ENCODE data around the gene PRSS50. TPM values are rescaled to one million over a fixed set of nuclear protein-coding genes. Genes with fewer than 3 reads are reported as not detected.

The PRSS50 gene
- total and polyA plus RNA-seq, 2 donors (not counting 3 experiments of a cell fraction or from before 2014, with no cell fraction given), result not detected

- H3K4me3 ChIP-seq (replicated peaks in 1 of 3; ENCODE audit: insufficient read depth in 1 of 3, low read depth in 1 of 3, low read length in 3 of 3), result no peak overlapping the region
- no peak overlapping the region for H2AFZ ChIP-seq (ENCODE audit: low read depth, low read length)
- intact Hi-C loops (cut with micrococcal nuclease) (no loop called here), dilution Hi-C loops (cut with MboI; ENCODE audit: extremely low pct_ligation_motif_present, low sequenced_read_pairs) (no loop called here)
- ChIA-PET CTCF (no interaction called here), POLR2A (no interaction called here)
- H3K36me3 ChIP-seq (ENCODE audit: control insufficient read depth in 2 of 2, extremely low read depth in 1 of 2, insufficient read depth in 2 of 2, low read length in 2 of 2), result no peaks in the 10 kb centered on the region
- DNase-seq (ENCODE audit: low read depth, low spot score) (no peak), FAIRE-seq (no peak)
- no peaks in the 10 kb centered on the region for H3K4me1 ChIP-seq (ENCODE audit: control insufficient read depth, extremely low read depth, insufficient read depth, low read length)
- H3K27me3 ChIP-seq (ENCODE audit: control insufficient read depth in 2 of 2, insufficient read depth in 2 of 2, low read length in 2 of 2), result no peaks in the 10 kb centered on the region
- no peaks in the 10 kb centered on the region for H3K9me3 ChIP-seq (replicated peaks; ENCODE audit: control insufficient read depth, insufficient read depth, low read length)
- no peaks in the 10 kb centered on the region for H3K9me1 ChIP-seq (replicated peaks; ENCODE audit: control insufficient read depth, extremely low read depth, insufficient read depth, low read length)
- no peak overlapping the region for H3K9ac ChIP-seq (replicated peaks; ENCODE audit: extremely low read depth, insufficient read depth, low read length)
- H4K20me1 ChIP-seq (replicated peaks; ENCODE audit: control insufficient read depth, extremely low read depth, insufficient read depth, low read length), result no peaks in the 10 kb centered on the region
- no TSS peak for BruUV-seq (replicated peaks)
- no peaks in the 10 kb centered on the region for H3K79me2 ChIP-seq (ENCODE audit: control insufficient read depth, insufficient read depth, low read length)
- TF ChIP-seq GATA2 (IDR thresholded peaks at IDR 0.05; ENCODE audit: insufficient read depth, insufficient read length, low read depth, low read length) (no peak), MAX (IDR thresholded peaks at IDR 0.05; ENCODE audit: insufficient read depth, insufficient read length) (no peak), FOS (IDR thresholded peaks at IDR 0.05; ENCODE audit: borderline replicate concordance, insufficient read depth, low read length) (no peak), POLR2A (IDR thresholded peaks at IDR 0.05; ENCODE audit: low read depth, low read length) (no peak), EZH2 (IDR thresholded peaks at IDR 0.05; ENCODE audit: borderline replicate concordance, low read depth, low read length, severe bottlenecking) (no peak), JUN (IDR thresholded peaks at IDR 0.05; ENCODE audit: borderline replicate concordance, insufficient read depth, insufficient read length, low read depth) (no peak), POLR2AphosphoS5 (IDR thresholded peaks at IDR 0.05; ENCODE audit: insufficient read depth, low read depth, low read length) (no peak), CTCF (IDR thresholded peaks at IDR 0.05; ENCODE audit: extremely low read depth in 1 of 2, insufficient read depth in 1 of 2, low read depth in 1 of 2, low read length in 2 of 2) (no peak), MYC (IDR thresholded peaks at IDR 0.05; ENCODE audit: low read depth, low read length) (no peak)
- H3K4me2 ChIP-seq (ENCODE audit: insufficient read depth, low read length), result no peak overlapping the region
- H3K27ac ChIP-seq (ENCODE audit: insufficient read depth, low read depth, low read length), result no peak overlapping the region
These were observed 40.3 kb downstream of the PRSS50 start for GRCh38 chr3:46677411-46677726.

All from endothelial cell of umbilical vein (primary cell).